ENCODE results near the gene PIK3C2A. TPM values are rescaled to one million over a fixed set of nuclear protein-coding genes. Genes with fewer than 3 reads are reported as not detected.

Gene PIK3C2A
- polyA plus RNA-seq, 2 of the 4 experiments (the other 2 are of a cell fraction) = 30.7 to 51.0 TPM

DNA sequence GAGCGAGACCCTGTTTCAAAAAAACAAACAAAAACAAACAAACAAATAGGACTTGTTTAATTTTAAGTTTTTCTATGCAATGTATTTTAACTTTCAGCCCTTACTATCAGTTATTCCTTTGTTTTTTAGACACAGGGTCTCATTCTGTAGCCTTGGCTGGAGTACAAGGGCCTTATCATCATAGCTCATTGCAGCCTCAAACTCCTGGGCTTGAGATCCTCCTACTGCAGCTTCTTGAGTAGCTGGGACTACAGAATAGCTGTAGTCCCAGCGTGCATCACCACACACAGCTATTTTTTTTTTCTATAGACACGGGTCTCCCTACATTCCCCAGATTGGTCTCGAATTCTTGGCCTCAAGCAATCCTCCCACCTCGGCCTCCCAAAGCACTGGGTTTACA, 44.5 kb downstream of the PIK3C2A start:
- no peaks in the 10 kb centered on the region for H3K9me3 ChIP-seq
- FAIRE-seq = no peak
- DNase-seq (ENCODE audit: low read depth in 1 of 2, low spot score in 1 of 2) = no peak
- no peak for TF ChIP-seq BHLHE40 (IDR thresholded peaks at IDR 0.05; ENCODE audit: low read depth, low read length)
- TF ChIP-seq RCOR1 (IDR thresholded peaks at IDR 0.05; ENCODE audit: low read depth, low read length) = no peak
- no peak for TF ChIP-seq CEBPB (IDR thresholded peaks at IDR 0.05)
- TF ChIP-seq KDM5A (IDR thresholded peaks at IDR 0.05) = no peak
- TF ChIP-seq RFX5 (IDR thresholded peaks at IDR 0.05) = no peak
- no peak for TF ChIP-seq TP53 (CRISPR knock-in tag; IDR thresholded peaks at IDR 0.05)
- no peak for TF ChIP-seq ZSCAN20 (CRISPR knock-in tag; IDR thresholded peaks at IDR 0.05)
- WGBS (ENCODE audit: missing lambda C conversion rate) = 95% methylated on average over 5 of the region's 5 CpGs
- ChIA-PET CTCF (no interaction called here), POLR2A (interaction anchor here (0.6 kb wide), 1 partner anchor 86 kb away, joined by 4 read pairs; the partner anchor contains the start of gene RPS13)
- H3K4me2 ChIP-seq = no peak overlapping the region
- H3K4me3 ChIP-seq = no peak overlapping the region
- no peak overlapping the region for H3K27ac ChIP-seq
- peaks cover 21% of the 10 kb centered on the region for H3K4me1 ChIP-seq
- ATAC-seq = no peak

DNA sequence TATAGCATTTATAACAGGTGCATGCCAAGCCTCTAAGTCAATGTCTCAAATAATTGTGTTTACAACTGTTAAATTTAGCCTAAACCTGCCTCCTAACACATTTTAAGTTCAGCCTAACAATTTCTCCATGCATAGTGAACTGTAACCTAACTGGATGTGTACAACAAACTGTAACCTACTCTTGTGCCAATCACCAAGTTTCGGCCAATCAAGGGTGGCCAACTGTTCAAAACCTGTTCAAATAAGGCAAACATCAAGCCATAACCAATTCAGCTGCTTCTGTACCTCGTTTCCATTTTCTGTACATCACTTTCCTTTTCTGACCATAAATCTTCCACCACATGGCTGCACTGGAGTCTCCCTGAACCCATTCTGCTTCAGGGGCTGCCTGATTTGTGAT, 45.4 kb downstream of the PIK3C2A start:
- Histone ChIP-seq H3K9me3 (no peaks in the 10 kb centered on the region), H3K27ac (no peak overlapping the region), H3K4me3 (no peak overlapping the region), H3K4me1 (peaks cover 21% of the 10 kb centered on the region), H3K4me2 (no peak overlapping the region)
- DNase-seq (ENCODE audit: low read depth in 1 of 2, low spot score in 1 of 2) = no peak
- TF ChIP-seq HOXA7 (CRISPR knock-in tag; IDR thresholded peaks at IDR 0.05) (no peak), RAD21 (conservative IDR thresholded peaks at IDR 0.05 in 1 of 2, IDR thresholded peaks at IDR 0.05 in 1 of 2) (no peak), CHD2 (IDR thresholded peaks at IDR 0.05; ENCODE audit: low read length, partially characterized antibody) (no peak)
- no peak for ATAC-seq
- CTCF ChIA-PET = no interaction called here
- POLR2A ChIA-PET = no interaction called here
- 83% methylated on average over 2 of the region's 2 CpGs for WGBS (ENCODE audit: missing lambda C conversion rate)
- FAIRE-seq = no peak

DNA sequence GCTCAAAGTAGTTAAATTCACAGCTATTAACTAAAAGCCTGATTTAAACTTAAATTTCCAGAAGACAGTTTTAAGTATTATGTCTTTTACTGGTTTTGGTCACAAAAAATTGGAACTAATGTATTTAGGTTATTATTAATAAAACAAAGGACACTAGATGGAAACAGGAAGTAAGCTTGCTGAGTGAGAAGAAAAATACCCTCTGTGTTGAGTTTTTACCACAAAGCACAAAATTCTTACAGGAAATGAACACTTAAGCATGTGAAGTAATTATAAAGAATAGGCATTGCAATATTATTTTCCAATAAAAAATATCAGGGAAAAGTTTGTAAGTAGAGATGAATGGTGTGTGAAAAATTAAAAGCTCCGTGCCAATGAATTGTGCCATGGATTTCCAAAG, 46.3 kb downstream of the PIK3C2A start:
- no peak for DNase-seq (ENCODE audit: low read depth in 1 of 2, low spot score in 1 of 2)

DNA sequence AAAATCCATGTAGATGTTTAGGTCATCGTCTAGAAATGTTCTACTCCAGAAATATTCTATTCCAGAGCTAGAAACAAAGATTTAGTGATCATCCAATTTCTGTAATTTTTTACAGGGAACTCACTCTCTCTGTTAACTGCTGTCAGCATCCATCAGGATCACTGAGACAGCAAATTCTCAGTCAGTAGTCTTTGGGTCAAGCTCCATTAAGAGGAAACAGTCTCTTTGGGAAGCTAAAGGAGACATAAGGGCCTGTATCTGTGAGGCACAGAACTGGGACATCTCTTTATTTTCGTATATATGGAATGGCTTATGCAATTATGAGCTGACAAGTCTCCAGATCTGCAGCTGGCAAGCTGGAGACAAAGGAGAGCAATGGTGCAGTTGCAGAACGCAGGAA, 48.3 kb downstream of the PIK3C2A start:
- no peak for DNase-seq (ENCODE audit: low read depth in 1 of 2, low spot score in 1 of 2)
- TF ChIP-seq ZSCAN20 (CRISPR knock-in tag; IDR thresholded peaks at IDR 0.05) (no peak), EHMT2 (IDR thresholded peaks at IDR 0.05; ENCODE audit: low read depth) (no peak), ZNF302 (CRISPR knock-in tag; IDR thresholded peaks at IDR 0.05) (no peak), FOSB (CRISPR knock-in tag; IDR thresholded peaks at IDR 0.05) (no peak), KDM5A (IDR thresholded peaks at IDR 0.05) (no peak), RAD21 (conservative IDR thresholded peaks at IDR 0.05 in 1 of 2, IDR thresholded peaks at IDR 0.05 in 1 of 2) (no peak), CHD2 (IDR thresholded peaks at IDR 0.05; ENCODE audit: low read length, partially characterized antibody) (no peak), ESRRA (IDR thresholded peaks at IDR 0.05; ENCODE audit: borderline replicate concordance, low read length) (no peak), POLR2AphosphoS2 (conservative IDR thresholded peaks at IDR 0.05; ENCODE audit: low read length) (no peak), RARB (CRISPR knock-in tag; IDR thresholded peaks at IDR 0.05) (no peak), TP53 (CRISPR knock-in tag; IDR thresholded peaks at IDR 0.05) (no peak), MAZ (IDR thresholded peaks at IDR 0.05; ENCODE audit: borderline replicate concordance, low read depth, low read length) (no peak), SREBF2 (IDR thresholded peaks at IDR 0.05) (no peak)
- TF ChIP-seq, protein P1, sequence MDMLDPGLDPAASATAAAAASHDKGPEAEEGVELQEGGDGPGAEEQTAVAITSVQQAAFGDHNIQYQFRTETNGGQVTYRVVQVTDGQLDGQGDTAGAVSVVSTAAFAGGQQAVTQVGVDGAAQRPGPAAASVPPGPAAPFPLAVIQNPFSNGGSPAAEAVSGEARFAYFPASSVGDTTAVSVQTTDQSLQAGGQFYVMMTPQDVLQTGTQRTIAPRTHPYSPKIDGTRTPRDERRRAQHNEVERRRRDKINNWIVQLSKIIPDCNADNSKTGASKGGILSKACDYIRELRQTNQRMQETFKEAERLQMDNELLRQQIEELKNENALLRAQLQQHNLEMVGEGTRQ (IDR thresholded peaks at IDR 0.05) = no peak
- TF ChIP-seq, protein P2, sequence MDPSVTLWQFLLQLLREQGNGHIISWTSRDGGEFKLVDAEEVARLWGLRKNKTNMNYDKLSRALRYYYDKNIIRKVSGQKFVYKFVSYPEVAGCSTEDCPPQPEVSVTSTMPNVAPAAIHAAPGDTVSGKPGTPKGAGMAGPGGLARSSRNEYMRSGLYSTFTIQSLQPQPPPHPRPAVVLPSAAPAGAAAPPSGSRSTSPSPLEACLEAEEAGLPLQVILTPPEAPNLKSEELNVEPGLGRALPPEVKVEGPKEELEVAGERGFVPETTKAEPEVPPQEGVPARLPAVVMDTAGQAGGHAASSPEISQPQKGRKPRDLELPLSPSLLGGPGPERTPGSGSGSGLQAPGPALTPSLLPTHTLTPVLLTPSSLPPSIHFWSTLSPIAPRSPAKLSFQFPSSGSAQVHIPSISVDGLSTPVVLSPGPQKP (IDR thresholded peaks at IDR 0.05; ENCODE audit: low read depth, low read length) = no peak

More for the DNA sequence above, 46.3 kb downstream of the PIK3C2A start:
- ATAC-seq (no peak), FAIRE-seq (no peak)
- WGBS (ENCODE audit: missing lambda C conversion rate) = 91% methylated on average over 1 of the region's 1 CpG
- H3K4me3 ChIP-seq = no peak overlapping the region
- H3K4me2 ChIP-seq = no peak overlapping the region
- H3K27ac ChIP-seq = no peak overlapping the region
- peaks cover 21% of the 10 kb centered on the region for H3K4me1 ChIP-seq
- POLR2A ChIA-PET = no interaction called here
- H3K9me3 ChIP-seq = no peaks in the 10 kb centered on the region
- CTCF ChIA-PET = no interaction called here
- no peak for TF ChIP-seq RFX5 (IDR thresholded peaks at IDR 0.05)
- no peak for TF ChIP-seq KDM5A (IDR thresholded peaks at IDR 0.05)
- TF ChIP-seq CTCF (IDR thresholded peaks at IDR 0.05) = no peak
- no peak for TF ChIP-seq ZC3H11A (IDR thresholded peaks at IDR 0.05)
- no peak for TF ChIP-seq EP300 (IDR thresholded peaks at IDR 0.05)
- no peak for TF ChIP-seq MAFK (IDR thresholded peaks at IDR 0.05; ENCODE audit: partially characterized antibody)
- TF ChIP-seq, protein P3, sequence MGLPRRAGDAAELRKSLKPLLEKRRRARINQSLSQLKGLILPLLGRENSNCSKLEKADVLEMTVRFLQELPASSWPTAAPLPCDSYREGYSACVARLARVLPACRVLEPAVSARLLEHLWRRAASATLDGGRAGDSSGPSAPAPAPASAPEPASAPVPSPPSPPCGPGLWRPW (IDR thresholded peaks at IDR 0.05) = no peak
- no peak for TF ChIP-seq PHF8 (IDR thresholded peaks at IDR 0.05; ENCODE audit: borderline replicate concordance, low read depth)
- TF ChIP-seq NR3C1 (IDR thresholded peaks at IDR 0.05) = no peak
- no peak for TF ChIP-seq EHMT2 (IDR thresholded peaks at IDR 0.05; ENCODE audit: low read depth)

More for the DNA sequence above, 48.3 kb downstream of the PIK3C2A start:
- Histone ChIP-seq H3K27ac (no peak overlapping the region), H3K9me3 (no peaks in the 10 kb centered on the region), H3K4me2 (no peak overlapping the region), H3K4me1 (peaks cover 6% of the 10 kb centered on the region), H3K4me3 (no peak overlapping the region)
- no peak for FAIRE-seq
- ATAC-seq = no peak
- WGBS (ENCODE audit: missing lambda C conversion rate) = 80% methylated on average over 3 of the region's 3 CpGs
- POLR2A ChIA-PET = no interaction called here
- CTCF ChIA-PET = no interaction called here
